ENCODE results near the gene HSD17B4.
A peak's percentile ranks its signal among the peaks of the same experiment; 100 is the strongest.
"Not testable (repeated sequence)": the region's sequence is repeated elsewhere in the genome, so short reads cannot be mapped to it uniquely, and the experiment has no call there.

Gene HSD17B4, protein sequence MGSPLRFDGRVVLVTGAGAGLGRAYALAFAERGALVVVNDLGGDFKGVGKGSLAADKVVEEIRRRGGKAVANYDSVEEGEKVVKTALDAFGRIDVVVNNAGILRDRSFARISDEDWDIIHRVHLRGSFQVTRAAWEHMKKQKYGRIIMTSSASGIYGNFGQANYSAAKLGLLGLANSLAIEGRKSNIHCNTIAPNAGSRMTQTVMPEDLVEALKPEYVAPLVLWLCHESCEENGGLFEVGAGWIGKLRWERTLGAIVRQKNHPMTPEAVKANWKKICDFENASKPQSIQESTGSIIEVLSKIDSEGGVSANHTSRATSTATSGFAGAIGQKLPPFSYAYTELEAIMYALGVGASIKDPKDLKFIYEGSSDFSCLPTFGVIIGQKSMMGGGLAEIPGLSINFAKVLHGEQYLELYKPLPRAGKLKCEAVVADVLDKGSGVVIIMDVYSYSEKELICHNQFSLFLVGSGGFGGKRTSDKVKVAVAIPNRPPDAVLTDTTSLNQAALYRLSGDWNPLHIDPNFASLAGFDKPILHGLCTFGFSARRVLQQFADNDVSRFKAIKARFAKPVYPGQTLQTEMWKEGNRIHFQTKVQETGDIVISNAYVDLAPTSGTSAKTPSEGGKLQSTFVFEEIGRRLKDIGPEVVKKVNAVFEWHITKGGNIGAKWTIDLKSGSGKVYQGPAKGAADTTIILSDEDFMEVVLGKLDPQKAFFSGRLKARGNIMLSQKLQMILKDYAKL

DNA sequence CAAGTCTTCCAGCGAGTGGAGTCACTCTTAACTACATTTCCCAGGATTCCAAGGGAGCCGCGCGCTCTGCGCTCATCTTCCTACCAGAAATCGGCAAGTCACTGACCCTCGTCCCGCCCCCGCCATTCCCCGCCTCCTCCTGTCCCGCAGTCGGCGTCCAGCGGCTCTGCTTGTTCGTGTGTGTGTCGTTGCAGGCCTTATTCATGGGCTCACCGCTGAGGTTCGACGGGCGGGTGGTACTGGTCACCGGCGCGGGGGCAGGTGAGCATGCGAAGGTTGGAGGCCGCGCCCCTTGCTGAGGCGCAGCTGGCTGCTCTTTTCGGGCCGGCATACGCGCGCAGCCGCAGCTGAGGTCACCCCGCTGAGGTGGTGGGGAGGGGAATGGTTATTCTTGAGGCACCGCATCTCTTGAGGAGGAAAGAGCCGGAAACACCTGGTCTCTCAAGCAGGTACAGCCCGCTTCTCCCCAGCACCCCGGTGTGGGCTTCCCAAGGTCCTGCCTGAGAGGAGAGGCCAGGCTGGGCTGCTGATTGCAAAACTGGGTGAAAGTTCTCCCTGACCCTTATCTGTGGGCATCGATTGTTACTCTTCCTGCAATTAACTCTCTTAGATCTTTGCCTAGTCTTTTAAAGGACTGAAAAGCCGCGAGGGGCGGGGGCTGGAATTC is at the start of gene HSD17B4:
HSD17B4 (plus strand) TSS at position 125 of the 667 bp plus-strand sequence; CDS start at position 204, 79 bp downstream.
- DNase-seq, result peak; percentile 78

DNA sequence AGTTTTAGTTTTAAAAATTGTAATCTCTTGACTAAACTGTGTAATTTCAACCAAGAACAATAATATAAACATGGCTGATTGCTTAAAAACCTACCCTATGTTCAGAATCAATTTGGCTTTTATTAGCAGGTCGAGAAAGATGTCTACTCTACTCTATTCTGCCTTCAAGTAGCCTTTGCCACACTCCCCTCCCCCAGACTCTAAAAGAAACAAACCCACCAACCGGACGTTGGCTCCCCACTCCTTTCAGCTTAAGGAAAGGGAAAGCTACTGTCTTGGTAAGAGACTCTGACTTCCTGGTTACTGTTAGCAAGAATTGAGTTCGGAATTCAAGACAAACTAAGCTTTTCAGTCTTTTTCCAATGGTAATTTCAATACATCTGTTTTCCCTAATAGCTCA is 49.7 kb upstream of the HSD17B4 start:
- no peak for DNase-seq

DNA sequence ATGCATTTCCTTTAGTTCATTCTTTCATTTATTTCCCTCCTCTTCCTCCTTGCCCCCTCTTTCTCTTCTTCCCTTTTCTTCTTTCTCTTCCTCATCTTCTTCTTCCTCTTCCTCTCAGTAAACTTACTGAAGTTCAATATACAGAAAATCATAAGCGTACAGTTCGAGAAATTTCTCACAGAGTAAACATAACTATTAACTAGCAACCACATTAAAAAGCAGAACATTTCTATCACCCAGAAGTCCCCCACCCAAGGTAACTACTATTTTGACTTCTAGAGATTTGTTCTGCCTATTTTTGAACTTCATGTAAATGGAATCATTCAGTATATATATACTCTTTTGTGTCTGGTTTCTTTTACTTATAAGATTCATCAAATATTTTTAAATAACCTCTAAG is 48.3 kb upstream of the HSD17B4 start:
- no peak for DNase-seq

DNA sequence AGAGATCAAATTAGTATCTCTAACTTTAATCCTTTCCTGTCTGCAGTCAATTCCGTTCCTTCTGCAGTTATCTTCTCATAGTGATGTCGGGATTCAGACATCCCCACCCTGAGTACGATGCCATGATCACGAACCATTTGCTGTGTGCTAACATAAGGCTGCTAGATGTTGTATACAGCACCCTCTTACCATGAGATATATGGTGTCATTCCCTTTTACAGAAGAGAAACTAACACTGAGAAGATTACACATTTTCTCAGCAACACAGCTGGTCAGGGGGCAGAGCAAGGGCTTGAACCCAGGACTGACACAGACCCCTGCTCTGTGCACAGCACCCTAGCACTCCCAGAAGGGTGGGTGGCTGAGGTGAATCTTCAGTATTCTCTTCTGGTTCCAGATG is 46.9 kb upstream of the HSD17B4 start:
- DNase-seq, result no peak

DNA sequence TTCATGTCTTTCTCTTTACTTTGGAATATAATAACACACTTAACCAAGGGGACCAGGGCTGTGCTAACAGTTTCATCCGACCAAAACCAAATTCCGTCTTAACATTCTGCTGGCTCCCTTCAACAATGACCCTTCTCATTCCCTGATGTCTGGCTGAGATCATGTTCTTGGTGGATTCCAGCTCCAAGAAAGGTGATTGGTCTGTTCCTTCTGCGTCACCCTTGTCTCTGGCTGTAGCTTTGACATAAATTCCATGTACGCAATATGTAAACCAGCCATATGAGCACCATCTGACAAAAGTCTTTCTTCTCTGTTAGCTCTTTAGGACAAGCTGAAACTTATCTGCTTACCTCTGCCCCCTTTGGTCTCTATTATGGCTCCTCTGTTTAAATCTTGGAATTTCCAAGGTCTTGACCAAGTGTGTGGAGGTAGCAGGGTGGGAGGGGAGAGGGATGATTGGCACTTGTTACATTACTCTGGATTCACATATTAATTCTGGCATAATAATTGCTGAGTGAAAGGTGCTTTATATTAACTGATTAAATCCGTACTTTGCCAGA is 45.7 kb upstream of the HSD17B4 start:
- DNase-seq, result no peak

DNA sequence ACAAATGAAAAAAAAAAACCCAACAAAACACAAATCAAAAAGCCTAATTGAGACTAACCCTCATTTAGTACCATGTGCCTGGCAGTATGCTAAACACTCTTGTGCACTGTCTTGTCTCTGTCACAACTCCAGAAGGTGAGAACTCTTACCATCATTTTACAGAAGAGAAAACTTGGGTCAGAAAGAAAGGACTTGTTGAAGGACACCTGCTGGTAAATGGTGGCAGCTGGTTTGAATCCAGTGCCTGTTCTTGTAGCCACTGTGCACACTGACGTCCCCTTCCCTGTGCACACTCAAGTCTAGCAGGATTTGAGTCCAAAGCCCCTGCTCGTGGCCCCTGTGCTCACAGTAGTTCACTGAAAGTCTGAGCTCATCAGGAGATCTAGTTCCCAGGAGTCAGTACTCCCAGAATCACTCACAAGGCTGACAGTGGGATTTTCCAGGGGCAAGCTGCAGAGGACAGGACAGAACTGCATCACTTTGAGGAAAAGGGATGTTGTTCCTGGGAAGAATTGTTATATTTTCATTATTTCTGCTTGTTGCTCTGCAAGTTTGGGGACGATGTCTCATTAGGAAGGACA is 43.0 kb upstream of the HSD17B4 start:
- DNase-seq, result no peak

DNA sequence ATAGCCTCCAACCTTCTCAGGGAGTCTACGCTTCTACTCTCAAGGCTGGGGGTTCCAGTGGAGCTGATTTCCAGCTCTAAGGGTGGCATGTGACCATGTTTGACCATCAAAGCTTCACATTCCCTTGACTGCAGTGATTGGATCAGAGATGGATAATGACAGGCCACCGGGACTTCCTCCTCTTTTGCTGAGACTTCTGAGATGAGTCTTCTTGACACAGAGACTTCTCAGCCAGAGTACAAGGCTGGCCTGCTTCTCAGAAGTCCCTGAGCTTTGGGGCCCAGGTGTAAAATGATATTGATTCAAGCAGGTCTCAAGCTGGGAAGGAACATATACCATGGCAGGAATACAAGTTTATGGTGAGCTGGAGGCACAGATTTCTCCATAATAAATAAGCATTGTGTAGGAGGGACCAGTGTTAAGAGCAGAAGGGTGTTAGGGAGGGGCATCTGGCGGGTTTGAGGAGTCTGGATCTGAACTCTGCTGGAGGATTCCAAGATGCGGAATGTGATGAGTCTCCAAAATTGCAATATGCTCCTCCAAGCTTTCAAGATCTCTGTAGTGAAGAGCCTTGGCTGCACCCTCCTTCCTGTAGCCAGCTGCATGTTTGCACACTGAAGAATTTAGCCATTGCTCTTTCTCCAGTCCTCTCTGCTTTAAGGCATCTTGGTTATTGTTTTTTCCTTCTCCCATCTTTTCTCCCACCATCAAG is 41.7 kb upstream of the HSD17B4 start:
- no peak for DNase-seq

DNA sequence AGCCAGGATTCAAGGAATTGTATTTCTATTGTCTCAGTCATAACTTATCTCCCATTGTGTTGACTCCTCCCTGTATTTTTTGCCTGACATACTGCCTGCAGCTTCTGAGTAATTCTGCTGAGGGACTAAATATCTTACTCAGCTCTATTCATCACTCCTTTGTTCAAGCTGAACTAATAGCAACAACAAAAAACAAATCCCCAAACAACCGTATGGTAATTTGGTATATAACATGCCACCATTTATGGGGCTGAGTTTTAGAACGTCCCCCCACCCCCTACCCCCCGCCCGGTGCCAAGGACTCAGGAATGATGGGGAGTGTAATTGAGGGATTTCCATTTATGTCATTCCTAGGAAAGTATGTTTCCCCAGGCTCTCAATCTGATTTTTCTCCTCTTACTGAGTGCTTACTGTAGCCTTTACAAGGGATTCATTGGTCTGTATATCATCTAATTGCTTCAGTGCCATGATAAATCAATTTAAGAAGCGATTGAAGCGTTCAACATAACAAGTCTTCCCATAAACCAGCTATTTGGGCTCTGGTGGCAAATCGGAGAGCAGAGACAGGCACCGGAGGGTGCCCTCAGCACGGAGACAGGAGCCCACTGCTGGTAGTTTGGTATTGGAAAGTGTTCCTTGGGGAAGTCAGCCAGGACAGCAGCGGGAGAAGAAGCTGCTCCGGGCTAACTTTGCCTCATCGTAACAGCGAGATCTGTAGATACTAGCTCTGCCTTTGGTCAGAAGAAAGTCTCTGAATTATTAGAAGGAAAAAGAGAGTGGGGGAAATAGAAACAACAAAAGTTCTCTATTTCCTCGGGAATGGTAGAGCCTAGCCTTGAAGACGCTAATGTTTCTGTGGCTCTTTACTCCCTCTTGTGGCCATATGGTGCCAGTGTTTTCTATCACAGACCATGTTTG is 40.7 kb upstream of the HSD17B4 start:
- DNase-seq, result peak; percentile 19

DNA sequence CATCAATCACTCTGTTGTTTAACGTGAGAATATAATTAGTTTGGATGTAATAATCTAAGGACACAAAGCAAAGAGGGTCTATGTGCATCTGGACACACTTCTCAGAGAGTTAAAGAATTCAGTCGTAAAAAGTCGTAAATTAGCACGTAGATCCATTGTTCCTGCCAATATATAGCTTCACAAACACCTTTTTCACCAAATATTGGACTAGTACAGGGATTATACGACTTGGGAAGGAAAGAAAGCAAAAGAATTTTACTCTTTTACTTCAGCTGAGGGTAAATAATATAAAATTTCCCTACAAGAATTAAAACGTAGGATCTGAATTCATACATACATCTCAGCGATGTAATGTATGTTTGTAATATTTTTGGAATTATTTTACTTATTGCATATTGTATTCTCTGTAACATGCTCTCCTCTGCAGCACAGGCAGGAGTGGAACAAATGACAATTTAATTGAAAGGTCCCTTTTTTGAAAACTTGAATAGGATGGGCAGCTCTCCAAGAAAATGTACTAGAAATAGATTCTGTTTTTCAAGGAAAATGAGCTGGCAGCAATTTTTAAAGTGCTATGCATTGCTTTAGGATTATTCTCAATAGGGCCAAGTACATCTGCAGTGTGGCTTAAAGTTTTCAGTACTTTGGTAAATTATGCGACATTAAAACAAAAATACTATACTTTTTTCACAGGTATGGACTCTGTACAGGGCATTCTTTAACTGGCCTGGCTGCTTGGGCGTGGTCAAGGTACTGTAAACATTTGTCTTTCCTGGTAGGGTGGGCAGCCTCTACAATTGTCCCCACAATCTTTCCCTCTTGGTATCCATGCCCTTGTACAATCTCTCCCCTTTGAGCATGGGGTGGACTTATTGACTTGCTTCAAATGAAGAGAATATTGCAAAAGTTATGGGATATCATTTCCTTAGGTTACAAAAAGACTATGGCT is 39.7 kb upstream of the HSD17B4 start:
- DNase-seq, result no peak

DNA sequence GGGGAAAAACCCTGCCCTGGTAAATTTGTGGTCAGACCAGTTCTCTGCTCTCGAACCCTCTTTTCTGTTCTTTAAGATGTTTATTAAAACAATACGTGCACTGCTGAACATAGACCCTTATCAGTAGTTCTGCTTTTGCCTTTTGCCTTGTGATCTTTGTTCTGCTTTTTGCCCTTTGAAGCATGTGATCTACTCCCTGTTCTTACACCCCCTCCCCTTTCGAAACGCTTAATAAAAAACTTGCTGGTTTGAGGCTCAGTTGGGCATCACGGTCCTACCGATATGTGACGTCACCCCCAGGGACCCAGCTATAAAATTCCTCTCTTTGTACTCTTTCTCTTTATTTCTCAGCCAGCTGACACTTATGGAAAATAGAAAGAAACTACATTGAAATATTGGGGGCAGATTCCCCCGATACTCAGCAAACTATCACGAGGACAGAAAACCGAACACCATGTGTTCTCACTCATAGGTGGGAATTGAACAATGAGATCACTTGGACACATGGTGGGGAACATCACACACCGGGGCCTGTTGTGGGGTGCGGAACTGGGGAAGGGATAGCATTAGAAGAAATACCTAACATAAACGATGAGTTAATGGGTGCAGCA is 38.1 kb upstream of the HSD17B4 start:
- not testable (repeated sequence) for DNase-seq

DNA sequence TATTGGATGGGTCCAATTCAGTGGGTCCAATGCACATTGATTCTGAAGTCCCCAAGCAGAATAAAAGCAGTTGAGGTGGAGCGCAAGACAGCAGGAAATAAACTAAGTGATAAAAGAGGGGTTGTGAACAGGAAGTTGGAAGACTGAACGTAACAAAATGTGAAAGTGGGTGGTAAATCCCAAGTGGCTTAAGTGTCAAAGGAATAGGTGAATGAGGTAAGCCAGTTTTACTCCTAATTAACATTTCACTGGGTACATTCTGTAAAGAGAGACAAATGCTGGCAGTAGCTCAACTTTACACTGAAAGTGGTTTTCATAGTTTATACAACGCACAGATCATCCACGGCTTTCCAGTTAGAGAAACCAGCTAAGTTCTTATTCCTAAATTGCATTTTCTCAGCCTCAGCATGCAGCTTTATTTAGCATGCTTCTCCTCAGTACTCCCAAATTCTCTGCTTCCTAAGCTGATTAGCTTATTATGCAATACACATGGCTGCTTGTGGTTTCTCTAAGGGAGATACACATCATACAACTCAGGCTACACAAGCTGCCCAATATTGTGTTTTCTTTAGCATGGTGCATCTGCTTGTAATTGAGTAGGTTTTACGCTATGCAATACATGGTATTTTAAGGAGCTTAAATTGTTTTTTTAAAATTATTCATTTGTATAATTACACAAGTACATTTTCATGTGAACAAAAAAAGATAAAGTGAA is 34.2 kb upstream of the HSD17B4 start:
- DNase-seq, result no peak

DNA sequence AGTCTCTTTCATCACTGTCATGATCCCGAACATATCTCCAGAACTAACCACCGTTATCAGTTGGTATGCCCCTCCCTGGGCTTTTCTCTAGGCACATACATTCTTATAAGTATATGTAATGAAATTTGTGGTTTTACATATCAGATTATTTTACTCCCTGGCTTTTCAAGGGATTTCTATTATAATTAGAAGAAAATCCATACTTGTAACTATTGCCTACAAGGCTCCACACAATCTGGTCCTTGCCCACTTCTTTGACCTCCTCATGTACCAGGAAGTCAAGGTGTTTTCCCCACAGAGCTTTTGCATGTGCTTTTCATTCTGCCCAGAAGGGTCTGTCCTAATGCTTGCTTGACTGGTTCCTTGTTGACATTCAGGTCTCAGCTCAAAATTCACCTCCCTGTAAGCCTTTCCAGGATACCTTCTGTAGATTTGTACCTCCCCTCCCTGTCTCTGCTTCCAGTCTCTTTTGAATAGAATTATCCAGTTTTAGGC is 33.6 kb upstream of the HSD17B4 start:
- no peak for DNase-seq

DNA sequence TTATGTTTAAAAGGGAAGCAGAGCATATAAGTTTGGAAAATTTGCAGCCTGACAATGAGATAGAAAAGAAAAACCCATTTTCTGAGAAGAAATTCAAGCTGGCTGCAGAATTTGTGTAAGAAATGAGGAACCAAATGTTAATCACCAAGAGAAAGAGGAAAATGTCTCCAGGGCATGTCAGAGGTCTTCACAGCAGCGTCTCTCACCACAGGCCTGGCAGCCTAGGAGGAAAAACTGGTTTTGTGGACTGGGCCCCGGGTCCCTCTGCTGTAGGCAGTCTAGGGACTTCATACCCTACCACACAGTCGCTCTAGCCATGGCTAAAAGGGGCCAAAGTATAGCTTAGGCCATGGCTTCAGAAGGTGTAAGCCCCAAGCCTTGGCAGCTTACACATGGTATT is 32.1 kb upstream of the HSD17B4 start:
- DNase-seq, result no peak

DNA sequence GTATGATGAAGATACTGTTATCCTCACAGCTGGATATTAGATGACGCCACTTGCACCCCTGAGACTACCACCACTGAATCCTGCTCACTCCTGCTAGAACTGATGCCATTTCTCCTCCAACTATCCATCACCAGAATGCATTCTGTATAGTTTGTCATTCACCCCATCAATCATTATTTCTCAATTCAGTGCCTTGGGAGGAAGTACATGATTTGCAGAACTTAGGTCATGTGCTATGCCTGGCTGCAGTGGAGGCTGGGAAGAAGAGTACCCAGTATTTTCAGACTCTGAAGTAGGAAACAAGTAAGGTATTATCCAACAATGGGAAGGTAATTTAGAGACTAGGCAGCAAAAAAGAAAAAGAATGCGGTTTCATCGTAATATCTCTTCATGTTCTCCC is 26.2 kb upstream of the HSD17B4 start:
- DNase-seq, result no peak

DNA sequence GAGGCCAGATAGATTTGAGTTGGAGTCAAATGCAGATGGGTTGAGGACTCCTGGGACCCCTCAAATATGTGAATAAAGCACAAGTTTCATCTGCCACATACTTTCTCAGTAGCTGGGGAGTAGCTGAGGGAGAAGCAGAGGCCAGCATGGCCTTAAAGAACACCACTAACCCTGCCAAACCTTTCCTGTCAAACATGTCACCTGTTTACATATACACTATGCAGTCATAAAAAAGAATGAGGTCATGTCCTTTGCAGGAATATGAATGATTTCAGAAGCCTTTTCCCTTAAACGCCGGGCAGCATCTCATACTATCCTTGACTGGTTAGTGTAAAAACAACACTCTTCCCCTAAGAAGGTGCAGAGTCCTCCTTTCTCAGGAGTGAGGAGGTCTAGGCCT is 25.2 kb upstream of the HSD17B4 start:
- no peak for DNase-seq

DNA sequence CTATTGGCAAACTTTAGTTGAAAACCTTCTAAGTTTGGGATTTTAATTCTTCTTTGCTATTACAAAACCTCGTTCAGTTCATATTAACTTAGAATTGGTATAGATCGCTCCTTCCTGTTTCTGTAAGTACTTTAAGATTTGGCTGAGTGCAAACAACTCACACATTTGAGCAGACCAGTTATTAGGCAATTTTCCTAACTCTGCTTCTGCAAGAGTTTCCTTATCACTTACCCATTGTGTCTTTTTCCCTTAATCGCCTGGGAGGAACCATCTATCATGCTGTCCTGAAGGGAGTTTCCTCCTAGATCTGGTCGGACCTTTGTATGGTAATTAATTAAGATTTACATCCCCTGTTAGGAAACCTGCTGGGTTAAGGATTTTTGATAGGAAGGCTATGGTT is 24.7 kb upstream of the HSD17B4 start:
- not testable (repeated sequence) for DNase-seq

DNA sequence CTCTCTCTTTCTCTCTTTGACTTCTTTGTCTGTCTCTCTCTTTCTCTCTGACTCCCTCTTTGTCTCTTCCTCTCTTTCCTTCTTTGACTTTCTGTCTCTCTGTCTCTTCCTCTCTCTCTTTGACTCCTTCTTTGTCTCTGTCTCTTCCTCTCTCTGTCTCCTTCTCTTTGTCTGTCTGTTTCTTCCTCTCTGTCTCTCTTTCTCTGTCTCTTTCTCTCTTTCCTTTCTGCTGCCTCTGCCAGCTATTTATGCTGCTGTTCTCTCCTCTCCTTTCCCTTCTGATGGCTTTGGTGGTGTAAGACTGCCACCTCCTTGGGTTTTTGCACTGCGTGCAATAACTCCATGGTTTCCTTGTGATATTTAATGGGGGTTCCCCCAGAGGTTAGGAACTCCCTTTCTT is 24.1 kb upstream of the HSD17B4 start:
- not testable (repeated sequence) for DNase-seq

DNA sequence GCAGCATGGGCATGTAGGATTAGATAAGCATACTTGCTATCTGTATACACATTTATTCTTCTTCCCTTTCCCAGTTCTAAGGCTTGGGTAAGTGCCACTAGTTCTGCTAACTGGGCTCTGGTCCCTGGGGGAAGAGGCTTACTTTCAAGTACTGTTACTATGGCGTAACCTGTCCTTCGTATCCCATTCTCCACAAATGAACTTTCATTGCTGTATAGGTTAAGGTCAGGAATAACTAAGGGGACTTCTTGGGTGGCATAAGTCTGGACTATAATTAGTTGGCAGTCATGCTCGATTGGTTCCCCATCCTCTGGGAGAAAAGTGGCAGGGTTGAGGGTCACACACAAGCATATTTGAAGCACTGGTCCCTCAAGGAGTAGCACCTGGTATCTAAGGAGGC is 23.7 kb upstream of the HSD17B4 start:
- DNase-seq, result not testable (repeated sequence)

Measured in DMS79 (cell line).